MM.1S (cell line): Measurements from ENCODE around the gene SUSD4.

ENCODE experiments used
- DNase-seq: peaks from one replicate; pipeline ENCODE4 v3.0.0-alpha.2; 2015
- H2AFZ ChIP-seq: fragments of 300-600 bp; sonication (generic); 2 replicates; pipeline ENCODE4 v1.6.0; 2016; ENCODE audit warnings: antibody characterized with exemption, low read length
- H3F3A ChIP-seq: fragments of 300-600 bp; sonication (generic); 2 replicates; pipeline ENCODE4 v1.6.1; 2016; ENCODE audit warnings: mild to moderate bottlenecking, antibody characterized with exemption, low read length, moderate library complexity, mixed read lengths; ENCODE audit not compliant: insufficient read depth
- H3K27ac ChIP-seq: fragments of 300-600 bp; sonication (generic); 2 replicates; pipeline ENCODE4 v1.5.1; 2016; ENCODE audit warnings: mild to moderate bottlenecking, low read length
- H3K27me3 ChIP-seq: fragments of 300-600 bp; sonication (generic); replicated peaks from 2 replicates; pipeline ENCODE4 v1.6.0; 2016; ENCODE audit warnings: low read length; ENCODE audit not compliant: insufficient read depth
- H3K36me3 ChIP-seq: fragments of 300-600 bp; sonication (generic); replicated peaks from 2 replicates; pipeline ENCODE4 v1.6.1; 2016; ENCODE audit warnings: mild to moderate bottlenecking, low read length, mixed read lengths; ENCODE audit not compliant: insufficient read depth
- H3K4me1 ChIP-seq: fragments of 300-600 bp; sonication (generic); 2 replicates; pipeline ENCODE4 v1.6.1; 2016; ENCODE audit warnings: low read length, mixed read lengths
- H3K4me2 ChIP-seq: fragments of 300-600 bp; sonication (generic); 2 replicates; pipeline ENCODE4 v1.6.0; 2016; ENCODE audit warnings: low read depth, low read length
- H3K4me3 ChIP-seq: fragments of 300-600 bp; sonication (generic); 2 replicates; pipeline ENCODE4 v1.5.1; 2016; ENCODE audit warnings: low read length, mixed read lengths
- H3K79me2 ChIP-seq: fragments of 300-600 bp; sonication (generic); 2 replicates; pipeline ENCODE4 v1.6.1; 2016; ENCODE audit warnings: mixed run types, low read length, mixed read lengths
- H3K9ac ChIP-seq: fragments of 300-600 bp; sonication (generic); 2 replicates; pipeline ENCODE4 v1.6.1; 2016; ENCODE audit warnings: low read length, mixed read lengths
- H3K9me2 ChIP-seq: fragments of 300-600 bp; sonication (generic); replicated peaks from 2 replicates; pipeline ENCODE4 v1.6.1; 2016; ENCODE audit warnings: mild to moderate bottlenecking, low read length, mixed read lengths; ENCODE audit not compliant: insufficient read depth
- H3K9me3 ChIP-seq: fragments of 300-600 bp; sonication (generic); replicated peaks from 2 replicates; pipeline ENCODE4 v1.6.1; 2016; ENCODE audit warnings: mild to moderate bottlenecking, low read length, mixed read lengths; ENCODE audit not compliant: insufficient read depth
- H4K20me1 ChIP-seq: fragments of 300-600 bp; sonication (generic); 2 replicates; pipeline ENCODE4 v1.6.1; 2016; ENCODE audit warnings: mild to moderate bottlenecking, low read length, moderate library complexity, mixed read lengths; ENCODE audit not compliant: insufficient read depth
- CTCF ChIP-seq: fragments of 300-600 bp; sonication (generic); IDR thresholded peaks from 2 replicates; pipeline ENCODE4 v1.5.1; 2016; ENCODE audit warnings: antibody characterized with exemption, low read length, mixed read lengths
- EZH2 ChIP-seq: fragments of 300-600 bp; sonication (generic); optimal IDR thresholded peaks from 2 replicates; pipeline ENCODE3; 2017; ENCODE audit warnings: low read depth, mild to moderate bottlenecking, antibody characterized with exemption, low read length, mixed read lengths
- EZH2phosphoT487 ChIP-seq: fragments of 300-600 bp; sonication (generic); IDR thresholded peaks from 2 replicates; pipeline ENCODE4 v1.6.1; 2018; ENCODE audit warnings: antibody characterized with exemption, low read length

SUSD4 gene

GRCh38 chr1:223312273-223312672 lies 51.7 kb downstream of the SUSD4 start:
- DNase-seq = no peak
- no peak for TF ChIP-seq CTCF
- no peak for TF ChIP-seq EZH2phosphoT487
- no peak for TF ChIP-seq EZH2
- H3K4me2 ChIP-seq = no peak overlapping the region
- no peaks in the 10 kb centered on the region for H3K9me2 ChIP-seq
- H2AFZ ChIP-seq = no peak overlapping the region
- H3K9me3 ChIP-seq = no peaks in the 10 kb centered on the region
- no peaks in the 10 kb centered on the region for H3K27me3 ChIP-seq
- H3F3A ChIP-seq = no peaks in the 10 kb centered on the region
- H3K27ac ChIP-seq = no peak overlapping the region
- no peak overlapping the region for H3K4me3 ChIP-seq
- H4K20me1 ChIP-seq = no peaks in the 10 kb centered on the region
- no peak overlapping the region for H3K9ac ChIP-seq
- no peaks in the 10 kb centered on the region for H3K36me3 ChIP-seq
- H3K79me2 ChIP-seq = no peaks in the 10 kb centered on the region
- no peaks in the 10 kb centered on the region for H3K4me1 ChIP-seq

GRCh38 chr1:223311826-223312225 lies 52.1 kb downstream of the SUSD4 start:
- Histone ChIP-seq H3K9me2 (no peaks in the 10 kb centered on the region), H3K27me3 (no peaks in the 10 kb centered on the region), H3K9ac (no peak overlapping the region), H3K27ac (no peak overlapping the region), H3K4me1 (no peaks in the 10 kb centered on the region), H2AFZ (no peak overlapping the region), H3K4me3 (no peak overlapping the region), H3K4me2 (no peak overlapping the region), H3K79me2 (no peaks in the 10 kb centered on the region), H4K20me1 (no peaks in the 10 kb centered on the region), H3F3A (no peaks in the 10 kb centered on the region), H3K9me3 (no peaks in the 10 kb centered on the region), H3K36me3 (no peaks in the 10 kb centered on the region)
- no peak for DNase-seq
- TF ChIP-seq CTCF = no peak

- H3F3A ChIP-seq = no peaks in the 10 kb centered on the region
- DNase-seq = no peak
- H3K9me3 ChIP-seq = no peaks in the 10 kb centered on the region
- no peak overlapping the region for H3K4me2 ChIP-seq
- H3K27ac ChIP-seq = no peak overlapping the region
- H2AFZ ChIP-seq = no peak overlapping the region
- no peaks in the 10 kb centered on the region for H3K4me1 ChIP-seq
- H4K20me1 ChIP-seq = no peaks in the 10 kb centered on the region
- H3K4me3 ChIP-seq = no peak overlapping the region
- no peak overlapping the region for H3K9ac ChIP-seq
- TF ChIP-seq EZH2phosphoT487 (no peak), EZH2 (no peak), CTCF (no peak)
- no peaks in the 10 kb centered on the region for H3K9me2 ChIP-seq
- H3K79me2 ChIP-seq = no peaks in the 10 kb centered on the region
- H3K36me3 ChIP-seq = no peaks in the 10 kb centered on the region
- no peaks in the 10 kb centered on the region for H3K27me3 ChIP-seq
Measured at GRCh38 chr1:223308136-223308535, 55.8 kb downstream of the SUSD4 start.

- Histone ChIP-seq H3K9me3 (no peaks in the 10 kb centered on the region), H3K4me2 (no peak overlapping the region), H3F3A (no peaks in the 10 kb centered on the region), H3K27me3 (no peaks in the 10 kb centered on the region), H3K9ac (no peak overlapping the region), H3K4me3 (no peak overlapping the region), H2AFZ (no peak overlapping the region), H3K4me1 (no peaks in the 10 kb centered on the region), H4K20me1 (no peaks in the 10 kb centered on the region), H3K27ac (no peak overlapping the region), H3K36me3 (no peaks in the 10 kb centered on the region), H3K9me2 (no peaks in the 10 kb centered on the region), H3K79me2 (no peaks in the 10 kb centered on the region)
- TF ChIP-seq EZH2 (no peak), CTCF (no peak), EZH2phosphoT487 (no peak)
- DNase-seq = no peak
Measured at GRCh38 chr1:223307544-223307943, 56.4 kb downstream of the SUSD4 start.
